Panc1 (cell line): ENCODE measurements around the gene ERP29.

Source experiments
- CTCF ChIP-seq: fragments of 450-650 bp; IDR thresholded peaks from 2 replicates; pipeline ENCODE4 v1.5.1; 2017; ENCODE audit warnings: mild to moderate bottlenecking
- POLR2AphosphoS5 ChIP-seq: IDR thresholded peaks from 2 replicates; pipeline ENCODE4 v1.6.1; 2012; ENCODE audit warnings: mild to moderate bottlenecking, low read depth, low read length, moderate library complexity
- REST ChIP-seq, 2 experiments: IDR thresholded peaks; 2 replicates each; pipeline ENCODE4 v1.6.1; 2011 to 2012; ENCODE audit warnings: low read depth in 2 of 2, control low read depth in 1 of 2, low read length in 1 of 2, mild to moderate bottlenecking in 1 of 2, moderate library complexity in 1 of 2; ENCODE audit not compliant: insufficient read depth in 1 of 2
- SIN3A ChIP-seq: IDR thresholded peaks from 2 replicates; pipeline ENCODE4 v1.6.1; 2012; ENCODE audit warnings: low read depth, mild to moderate bottlenecking, low read length, moderate library complexity, borderline replicate concordance; ENCODE audit not compliant: insufficient read depth
- TCF7L2 ChIP-seq: IDR thresholded peaks from 2 replicates; pipeline ENCODE4 v1.6.1; 2011; ENCODE audit warnings: mild to moderate bottlenecking, low read depth, low read length, inconsistent platforms

DNA sequence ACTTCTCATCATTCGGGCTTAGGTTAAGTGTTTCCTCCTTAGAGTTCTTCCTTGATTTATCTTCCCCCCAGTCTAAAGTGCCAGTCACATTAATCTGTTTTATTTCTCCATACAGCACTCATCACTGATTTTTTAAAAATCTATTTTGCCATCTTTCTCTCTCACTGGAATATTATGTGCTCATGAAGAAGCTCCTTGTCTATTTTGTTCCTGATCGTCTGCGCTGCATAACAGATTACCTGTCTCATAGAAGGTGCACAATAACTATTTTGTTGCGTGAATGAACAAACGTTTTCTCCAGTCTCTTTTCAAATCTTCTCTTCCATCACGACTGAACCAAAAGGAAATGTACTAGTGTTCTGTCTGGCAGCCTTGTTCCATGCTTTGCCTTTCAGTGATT is 2.7 kb downstream of the ERP29 start:
- TF ChIP-seq CTCF = no peak
- no peak for TF ChIP-seq POLR2AphosphoS5
- TF ChIP-seq REST (IDR thresholded peaks at IDR 0.05; ENCODE audit: insufficient read depth in 1 of 2, low read depth in 2 of 2, low read length in 1 of 2) = no peak
- no peak for TF ChIP-seq SIN3A
- TF ChIP-seq TCF7L2 = no peak
